Measurements from ENCODE around the gene PALLD.

PALLD gene

DNA sequence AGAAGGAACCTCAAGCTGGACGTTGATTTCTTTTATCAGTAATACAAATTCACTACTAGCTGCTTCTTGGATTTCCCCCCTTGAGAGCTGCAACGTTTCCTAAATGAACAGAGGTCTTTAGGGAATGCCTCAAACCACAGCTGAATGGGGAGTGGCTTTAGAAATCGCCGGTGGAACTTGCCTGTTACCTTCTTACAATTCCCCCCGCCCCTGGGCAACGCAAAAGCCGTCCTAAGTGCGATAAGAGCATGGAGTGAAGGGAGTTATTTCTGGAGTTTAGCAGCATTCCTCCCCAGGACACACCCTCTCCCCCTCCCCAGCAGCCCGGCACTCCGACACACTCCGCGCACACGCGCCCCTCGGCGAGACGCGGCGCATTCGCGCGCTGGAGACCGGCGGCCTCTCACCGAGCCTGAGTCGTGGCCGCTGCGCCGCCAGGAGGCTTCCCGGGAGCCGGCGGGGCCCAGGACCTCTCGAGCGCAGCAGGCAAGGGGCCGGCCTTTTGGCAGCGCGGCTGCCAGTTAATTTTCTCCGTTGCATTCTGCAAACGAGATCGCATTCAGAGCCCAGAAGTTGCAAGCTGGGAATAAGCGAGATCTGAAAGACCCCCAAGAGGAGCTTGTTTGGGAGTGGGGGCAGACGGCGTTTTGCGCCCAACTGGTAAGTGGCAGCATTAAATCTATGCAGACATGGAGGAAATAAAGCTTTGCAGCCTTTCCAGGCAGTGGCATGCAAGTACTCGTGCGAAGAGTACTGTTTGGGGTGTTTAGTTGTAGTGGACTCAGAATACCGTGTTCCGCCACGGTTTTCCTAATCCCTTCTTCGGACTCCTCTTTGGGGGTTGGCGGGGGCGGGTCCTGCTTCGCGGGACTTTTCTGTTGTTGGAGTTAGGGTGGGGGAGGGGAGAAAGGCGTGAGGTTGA lies 134.7 kb downstream of the PALLD start:
- Histone ChIP-seq H3K18ac (ENCODE audit: low read length) (peak overlapping the region; percentile 95), H3K9ac (ENCODE audit: low read depth, low read length, poor library complexity) (peak overlapping the region; percentile 80), H3K4me1 (ENCODE audit: control insufficient read depth in 2 of 2, insufficient read depth in 1 of 2, low read depth in 1 of 2, low read length in 2 of 2) (peaks cover 12 to 13% of the 10 kb centered on the region in 2 donors), H3K4me2 (ENCODE audit: insufficient read depth, low read length, poor library complexity, severe bottlenecking) (peak overlapping the region; percentile 83), H3K23ac (ENCODE audit: low read depth, low read length, poor library complexity) (no peak overlapping the region), H3K79me1 (ENCODE audit: low read depth, low read length) (peaks cover 4% of the 10 kb centered on the region), H2BK15ac (ENCODE audit: low read length) (peak overlapping the region; percentile 63), H2BK12ac (ENCODE audit: low read length) (no peak overlapping the region), H3K4me3 (ENCODE audit: low read length in 2 of 2) (peak overlapping the region; percentile 86), H2BK120ac (ENCODE audit: low read depth, low read length) (peak overlapping the region; percentile 40), H2AFZ (ENCODE audit: low read length) (peak overlapping the region; percentile 94), H4K8ac (ENCODE audit: low read depth, low read length) (no peak overlapping the region), H3K9me3 (replicated peaks in 1 of 2; ENCODE audit: control insufficient read depth in 2 of 2, insufficient read depth in 1 of 2, low read depth in 1 of 2, low read length in 2 of 2) (no peaks in the 10 kb centered on the region), H2AK5ac (ENCODE audit: low read depth, low read length) (no peak overlapping the region), H3K36me3 (replicated peaks in 1 of 2; ENCODE audit: control insufficient read depth in 2 of 2, insufficient read depth in 2 of 2, low read length in 2 of 2) (peaks cover 0 to 3% of the 10 kb centered on the region in 2 donors), H2BK5ac (ENCODE audit: low read length) (peak overlapping the region; percentile 87), H3K27ac (replicated peaks; ENCODE audit: low read length) (peak overlapping the region; percentile 99), H3K14ac (ENCODE audit: low read length) (no peak overlapping the region), H3K27me3 (ENCODE audit: control insufficient read depth in 3 of 3, insufficient read depth in 3 of 3, low read depth in 1 of 3, low read length in 3 of 3) (no peaks in the 10 kb centered on the region), H3K4ac (ENCODE audit: low read length) (no peak overlapping the region), H4K91ac (ENCODE audit: low read depth, low read length, poor library complexity) (peak overlapping the region; percentile 38)
- WGBS, 2 donors (ENCODE audit: extremely low coverage in 2 of 2, insufficient read length in 2 of 2, insufficient replicate concordance in 1 of 2): no CpG with 5 or more reads among the region's 55 CpGs
- peak; percentile 83 for DNase-seq (ENCODE audit: low spot score)

DNA sequence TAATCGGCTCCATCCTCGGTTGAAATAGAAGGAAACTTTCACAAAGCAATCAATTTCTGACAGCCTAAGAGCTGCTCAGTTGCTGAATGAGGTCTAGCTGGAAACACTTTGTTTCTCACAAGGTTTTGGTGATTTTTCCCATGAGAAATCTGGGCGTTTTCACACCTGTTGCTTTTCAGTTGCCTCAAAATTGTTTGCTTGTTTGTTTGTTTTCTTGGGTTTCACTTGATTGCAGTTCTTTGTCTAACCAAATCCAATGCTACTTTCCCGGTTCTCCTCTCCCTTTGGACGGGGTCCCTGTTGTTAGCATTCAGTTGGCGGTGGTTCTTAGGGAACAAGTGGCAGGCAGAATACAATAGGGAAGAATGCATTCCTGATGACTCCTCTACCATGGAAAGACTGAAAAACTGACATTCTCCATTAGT lies 135.5 kb downstream of the PALLD start:
- H3K79me1 ChIP-seq (ENCODE audit: low read depth, low read length): peaks cover 4% of the 10 kb centered on the region
- H3K4me2 ChIP-seq (ENCODE audit: insufficient read depth, low read length, poor library complexity, severe bottlenecking): peak overlapping the region; percentile 83
- DNase-seq (ENCODE audit: low spot score): peak; percentile 72
- no peak overlapping the region for H3K18ac ChIP-seq (ENCODE audit: low read length)
- no peaks in the 10 kb centered on the region for H3K9me3 ChIP-seq (replicated peaks in 1 of 2; ENCODE audit: control insufficient read depth in 2 of 2, insufficient read depth in 1 of 2, low read depth in 1 of 2, low read length in 2 of 2)
- H3K36me3 ChIP-seq (replicated peaks in 1 of 2; ENCODE audit: control insufficient read depth in 2 of 2, insufficient read depth in 2 of 2, low read length in 2 of 2): peaks cover 0 to 3% of the 10 kb centered on the region in 2 donors
- H3K4me1 ChIP-seq (ENCODE audit: control insufficient read depth in 2 of 2, insufficient read depth in 1 of 2, low read depth in 1 of 2, low read length in 2 of 2): peaks cover 12 to 13% of the 10 kb centered on the region in 2 donors
- H3K9ac ChIP-seq (ENCODE audit: low read depth, low read length, poor library complexity): no peak overlapping the region
- H2AK5ac ChIP-seq (ENCODE audit: low read depth, low read length): no peak overlapping the region
- H4K91ac ChIP-seq (ENCODE audit: low read depth, low read length, poor library complexity): no peak overlapping the region
- no peak overlapping the region for H3K14ac ChIP-seq (ENCODE audit: low read length)
- H2AFZ ChIP-seq (ENCODE audit: low read length): peak overlapping the region; percentile 94
- H3K23ac ChIP-seq (ENCODE audit: low read depth, low read length, poor library complexity): no peak overlapping the region
- no peak overlapping the region for H2BK12ac ChIP-seq (ENCODE audit: low read length)
- H2BK120ac ChIP-seq (ENCODE audit: low read depth, low read length): no peak overlapping the region
- H3K27ac ChIP-seq (replicated peaks; ENCODE audit: low read length): peak overlapping the region; percentile 99
- H2BK5ac ChIP-seq (ENCODE audit: low read length): no peak overlapping the region
- no peaks in the 10 kb centered on the region for H3K27me3 ChIP-seq (ENCODE audit: control insufficient read depth in 3 of 3, insufficient read depth in 3 of 3, low read depth in 1 of 3, low read length in 3 of 3)
- H3K4me3 ChIP-seq (ENCODE audit: low read length in 2 of 2): peak overlapping the region; percentile 76 to 86
- WGBS, 2 donors (ENCODE audit: extremely low coverage in 2 of 2, insufficient read length in 2 of 2, insufficient replicate concordance in 1 of 2): no CpG with 5 or more reads among the region's 6 CpGs
- no peak overlapping the region for H2BK15ac ChIP-seq (ENCODE audit: low read length)
- H3K4ac ChIP-seq (ENCODE audit: low read length): no peak overlapping the region
- no peak overlapping the region for H4K8ac ChIP-seq (ENCODE audit: low read depth, low read length)

DNA sequence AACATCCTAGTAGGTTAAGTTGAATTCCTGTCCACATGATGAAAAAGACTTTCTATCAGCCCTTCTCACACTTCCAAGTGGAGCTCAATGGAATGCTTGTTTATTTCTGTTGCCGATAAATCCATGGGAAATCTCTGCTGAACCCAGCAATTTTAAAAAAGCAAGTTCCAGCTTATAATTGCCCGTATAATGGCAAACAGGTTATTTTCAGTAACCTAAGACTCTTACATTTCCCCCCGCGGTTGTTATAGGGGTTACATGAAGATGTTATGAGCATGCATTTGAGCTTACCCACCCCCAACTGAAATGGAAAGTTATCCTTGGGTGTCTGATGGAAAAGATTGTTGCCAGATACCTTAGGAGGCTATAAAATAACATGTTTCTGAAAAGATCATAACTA lies 136.2 kb downstream of the PALLD start:
- no peak overlapping the region for H3K23ac ChIP-seq (ENCODE audit: low read depth, low read length, poor library complexity)
- H2BK5ac ChIP-seq (ENCODE audit: low read length): no peak overlapping the region
- peak overlapping the region; percentile 94 for H2AFZ ChIP-seq (ENCODE audit: low read length)
- no peak overlapping the region for H2AK5ac ChIP-seq (ENCODE audit: low read depth, low read length)
- no peaks in the 10 kb centered on the region for H3K27me3 ChIP-seq (ENCODE audit: control insufficient read depth in 3 of 3, insufficient read depth in 3 of 3, low read depth in 1 of 3, low read length in 3 of 3)
- H2BK120ac ChIP-seq (ENCODE audit: low read depth, low read length): no peak overlapping the region
- H2BK12ac ChIP-seq (ENCODE audit: low read length): no peak overlapping the region
- peaks cover 0 to 3% of the 10 kb centered on the region in 2 donors for H3K36me3 ChIP-seq (replicated peaks in 1 of 2; ENCODE audit: control insufficient read depth in 2 of 2, insufficient read depth in 2 of 2, low read length in 2 of 2)
- H3K9ac ChIP-seq (ENCODE audit: low read depth, low read length, poor library complexity): no peak overlapping the region
- H4K91ac ChIP-seq (ENCODE audit: low read depth, low read length, poor library complexity): no peak overlapping the region
- no peak overlapping the region for H3K18ac ChIP-seq (ENCODE audit: low read length)
- no peak overlapping the region for H3K14ac ChIP-seq (ENCODE audit: low read length)
- H3K9me3 ChIP-seq (replicated peaks in 1 of 2; ENCODE audit: control insufficient read depth in 2 of 2, insufficient read depth in 1 of 2, low read depth in 1 of 2, low read length in 2 of 2): no peaks in the 10 kb centered on the region
- no peak overlapping the region for H2BK15ac ChIP-seq (ENCODE audit: low read length)
- peak overlapping the region; percentile 83 for H3K4me2 ChIP-seq (ENCODE audit: insufficient read depth, low read length, poor library complexity, severe bottlenecking)
- H3K4ac ChIP-seq (ENCODE audit: low read length): no peak overlapping the region
- DNase-seq (ENCODE audit: low spot score): no peak
- peaks cover 12 to 13% of the 10 kb centered on the region in 2 donors for H3K4me1 ChIP-seq (ENCODE audit: control insufficient read depth in 2 of 2, insufficient read depth in 1 of 2, low read depth in 1 of 2, low read length in 2 of 2)
- peaks cover 4% of the 10 kb centered on the region for H3K79me1 ChIP-seq (ENCODE audit: low read depth, low read length)
- H4K8ac ChIP-seq (ENCODE audit: low read depth, low read length): no peak overlapping the region
- WGBS, 2 donors (ENCODE audit: extremely low coverage in 2 of 2, insufficient read length in 2 of 2, insufficient replicate concordance in 1 of 2): no CpG with 5 or more reads among the region's 4 CpGs
- peak overlapping the region; percentile 99 for H3K27ac ChIP-seq (replicated peaks; ENCODE audit: low read length)
- H3K4me3 ChIP-seq (ENCODE audit: low read length in 2 of 2): peak overlapping the region; percentile 73 to 86

DNA sequence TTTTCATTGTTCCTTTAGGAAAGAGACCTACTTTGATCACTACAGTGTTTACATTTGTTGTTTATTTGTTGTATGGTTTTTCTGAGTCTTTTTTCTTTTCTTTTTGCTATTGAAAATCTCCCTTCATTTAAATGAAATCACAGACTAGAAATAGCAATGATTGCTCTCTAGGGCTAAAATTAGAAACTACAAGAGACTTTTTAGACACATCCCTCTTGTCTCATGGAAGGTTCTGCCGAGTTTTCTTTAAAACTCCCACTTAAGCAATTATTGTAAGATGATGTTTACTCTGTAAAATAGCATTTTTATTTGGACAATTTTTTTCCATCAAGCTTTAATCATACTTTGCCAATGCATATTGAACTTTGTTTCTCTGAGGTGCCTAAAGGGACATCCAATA lies 136.6 kb downstream of the PALLD start:
- Histone ChIP-seq H4K91ac (ENCODE audit: low read depth, low read length, poor library complexity) (no peak overlapping the region), H2BK15ac (ENCODE audit: low read length) (no peak overlapping the region), H3K27me3 (ENCODE audit: control insufficient read depth in 3 of 3, insufficient read depth in 3 of 3, low read depth in 1 of 3, low read length in 3 of 3) (no peaks in the 10 kb centered on the region), H2BK12ac (ENCODE audit: low read length) (no peak overlapping the region), H4K8ac (ENCODE audit: low read depth, low read length) (no peak overlapping the region), H3K9ac (ENCODE audit: low read depth, low read length, poor library complexity) (no peak overlapping the region), H3K18ac (ENCODE audit: low read length) (no peak overlapping the region), H3K23ac (ENCODE audit: low read depth, low read length, poor library complexity) (no peak overlapping the region), H3K4me2 (ENCODE audit: insufficient read depth, low read length, poor library complexity, severe bottlenecking) (no peak overlapping the region), H3K4ac (ENCODE audit: low read length) (no peak overlapping the region), H2AK5ac (ENCODE audit: low read depth, low read length) (no peak overlapping the region), H3K9me3 (replicated peaks in 1 of 2; ENCODE audit: control insufficient read depth in 2 of 2, insufficient read depth in 1 of 2, low read depth in 1 of 2, low read length in 2 of 2) (no peaks in the 10 kb centered on the region), H2BK120ac (ENCODE audit: low read depth, low read length) (no peak overlapping the region), H3K4me1 (ENCODE audit: control insufficient read depth in 2 of 2, insufficient read depth in 1 of 2, low read depth in 1 of 2, low read length in 2 of 2) (peaks cover 8 to 13% of the 10 kb centered on the region in 2 donors), H3K4me3 (ENCODE audit: low read length in 2 of 2) (peak overlapping the region in 1 of 2 donors; percentile 86), H3K27ac (replicated peaks; ENCODE audit: low read length) (no peak overlapping the region), H3K14ac (ENCODE audit: low read length) (no peak overlapping the region), H3K79me1 (ENCODE audit: low read depth, low read length) (peaks cover 4% of the 10 kb centered on the region), H3K36me3 (replicated peaks in 1 of 2; ENCODE audit: control insufficient read depth in 2 of 2, insufficient read depth in 2 of 2, low read length in 2 of 2) (peaks cover 0 to 3% of the 10 kb centered on the region in 2 donors), H2AFZ (ENCODE audit: low read length) (peak overlapping the region; percentile 94), H2BK5ac (ENCODE audit: low read length) (no peak overlapping the region)
- no peak for DNase-seq (ENCODE audit: low spot score)
- no CpG with 5 or more reads among the region's 1 CpG for WGBS, 2 donors (ENCODE audit: extremely low coverage in 2 of 2, insufficient read length in 2 of 2, insufficient replicate concordance in 1 of 2)

Measured in neuronal stem cell (in vitro differentiated cells).